ENCODE measurements around the gene IQGAP3.

The IQGAP3 gene

DNA sequence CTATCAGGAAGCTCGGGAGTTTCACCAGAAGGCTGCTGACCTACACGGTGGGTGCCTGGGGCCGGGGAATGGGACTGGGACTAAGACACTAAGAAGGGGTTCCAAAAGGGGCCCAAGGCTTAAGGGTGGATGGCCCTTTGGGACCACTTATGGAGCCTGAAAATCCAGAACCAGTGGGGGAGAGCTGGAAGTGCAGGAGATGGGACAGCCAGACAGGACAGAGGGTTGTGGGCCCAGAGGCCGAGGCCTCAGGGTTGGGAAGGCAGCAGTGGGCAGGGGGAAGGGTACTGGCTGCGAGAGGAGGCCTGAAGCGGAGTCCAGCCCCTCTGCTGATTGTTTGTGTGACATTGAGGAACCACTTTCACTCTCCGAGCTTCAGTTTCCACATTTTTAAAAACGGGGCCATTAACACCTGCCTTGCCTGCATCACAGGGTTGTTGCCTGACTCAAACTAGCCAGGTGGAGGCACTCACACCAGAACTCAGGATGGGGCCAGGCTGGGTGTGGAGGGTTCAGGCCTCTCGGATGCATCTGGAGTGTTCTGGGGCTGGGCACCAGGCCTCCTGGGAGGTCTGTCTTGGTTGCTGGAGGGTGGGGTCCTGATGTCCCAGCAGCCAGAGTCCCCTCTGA, 10.1 kb upstream of the IQGAP3 start:
- ChIA-PET POLR2A (interaction anchor here (0.6 kb wide), 1 partner anchor 10 kb away, joined by 4 read pairs; no protein-coding TSS in a partner anchor), CTCF (interaction anchor here (0.9 to 4.5 kb wide), 13 partner anchors 8 to 197 kb away, joined by 3 to 31 read pairs (median 4); partner anchors contain the start of gene IQGAP3)
- TF ChIP-seq, protein P1, sequence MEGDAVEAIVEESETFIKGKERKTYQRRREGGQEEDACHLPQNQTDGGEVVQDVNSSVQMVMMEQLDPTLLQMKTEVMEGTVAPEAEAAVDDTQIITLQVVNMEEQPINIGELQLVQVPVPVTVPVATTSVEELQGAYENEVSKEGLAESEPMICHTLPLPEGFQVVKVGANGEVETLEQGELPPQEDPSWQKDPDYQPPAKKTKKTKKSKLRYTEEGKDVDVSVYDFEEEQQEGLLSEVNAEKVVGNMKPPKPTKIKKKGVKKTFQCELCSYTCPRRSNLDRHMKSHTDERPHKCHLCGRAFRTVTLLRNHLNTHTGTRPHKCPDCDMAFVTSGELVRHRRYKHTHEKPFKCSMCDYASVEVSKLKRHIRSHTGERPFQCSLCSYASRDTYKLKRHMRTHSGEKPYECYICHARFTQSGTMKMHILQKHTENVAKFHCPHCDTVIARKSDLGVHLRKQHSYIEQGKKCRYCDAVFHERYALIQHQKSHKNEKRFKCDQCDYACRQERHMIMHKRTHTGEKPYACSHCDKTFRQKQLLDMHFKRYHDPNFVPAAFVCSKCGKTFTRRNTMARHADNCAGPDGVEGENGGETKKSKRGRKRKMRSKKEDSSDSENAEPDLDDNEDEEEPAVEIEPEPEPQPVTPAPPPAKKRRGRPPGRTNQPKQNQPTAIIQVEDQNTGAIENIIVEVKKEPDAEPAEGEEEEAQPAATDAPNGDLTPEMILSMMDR (IDR thresholded peaks at IDR 0.05; ENCODE audit: insufficient read depth, low read length, missing control alignments) = no peak
- no peak overlapping the region for H3K4me3 ChIP-seq (ENCODE audit: low read depth, low read length)
- DNase-seq (ENCODE audit: low read depth, low spot score) = no peak

DNA sequence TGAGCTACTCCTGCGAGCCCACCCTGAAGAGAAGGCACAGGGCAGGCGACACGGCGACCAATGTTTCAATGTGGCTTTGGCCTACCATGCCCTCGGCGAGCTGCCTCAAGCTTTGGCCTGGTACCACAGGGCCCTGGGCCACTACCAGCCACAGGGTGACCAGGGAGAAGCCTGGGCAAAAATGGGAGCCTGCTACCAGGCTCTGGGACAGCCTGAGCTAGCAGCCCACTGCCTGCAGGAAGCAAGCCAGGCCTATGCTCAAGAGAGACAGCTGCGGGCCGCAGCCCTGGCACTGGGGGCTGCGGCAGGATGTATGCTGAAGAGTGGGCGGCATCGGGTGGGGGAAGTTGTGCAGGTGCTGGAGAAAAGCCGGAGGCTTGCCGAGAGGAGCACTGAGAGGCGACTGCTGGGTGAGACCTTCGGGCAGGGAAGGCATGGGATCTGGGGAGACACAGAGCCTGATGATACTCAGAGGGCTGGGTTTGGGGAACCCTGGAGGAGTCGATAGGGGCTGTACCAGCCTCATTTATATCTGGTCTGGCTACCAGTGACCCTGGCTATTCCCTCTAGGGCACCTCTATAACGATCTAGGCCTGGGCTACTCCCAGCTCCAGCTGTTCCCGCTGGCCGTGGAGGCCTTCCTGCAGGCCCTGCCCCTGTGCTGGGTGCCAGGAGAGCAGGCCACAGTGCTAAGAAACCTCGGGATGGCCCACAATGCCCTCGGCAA, 9.5 kb upstream of the IQGAP3 start:
- TF ChIP-seq, protein P1 (IDR thresholded peaks at IDR 0.05; ENCODE audit: insufficient read depth, low read length, missing control alignments) = no peak
- DNase-seq (ENCODE audit: low read depth, low spot score) = no peak
- H3K4me3 ChIP-seq (ENCODE audit: low read depth, low read length) = no peak overlapping the region
- ChIA-PET POLR2A (interaction anchor here (0.6 kb wide), 1 partner anchor 11 kb away, joined by 4 read pairs; no protein-coding TSS in a partner anchor), CTCF (interaction anchor here (0.9 to 4.5 kb wide), 16 partner anchors 9 to 196 kb away, joined by 3 to 31 read pairs (median 5); partner anchors contain the start of gene IQGAP3)

DNA sequence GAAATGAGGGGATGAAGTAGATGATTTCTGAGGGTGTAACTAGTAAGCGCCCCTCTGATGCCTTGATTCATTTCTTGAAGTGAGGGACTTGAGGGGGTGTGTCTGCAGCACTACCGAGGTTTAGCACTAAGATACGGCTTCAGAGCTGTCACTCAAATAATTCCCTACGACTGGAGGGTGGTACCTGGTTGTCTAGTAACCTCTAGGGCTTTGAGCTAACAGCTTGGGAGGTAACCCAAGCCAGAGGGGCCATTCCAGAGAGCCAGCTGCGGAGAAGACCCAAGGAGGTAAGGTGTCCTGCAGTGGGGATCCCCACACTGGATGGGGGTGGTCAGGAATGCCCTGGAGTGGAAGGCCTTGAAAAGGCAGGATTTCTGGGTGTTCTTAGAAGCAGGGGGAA, 7.1 kb upstream of the IQGAP3 start, which contains the start of gene TTC24:
Gene TTC24 (plus strand): TSS at position 252 of the 400 bp plus-strand sequence. CDS start 1,642 bp downstream, outside the sequence.
- TF ChIP-seq, protein P1 (IDR thresholded peaks at IDR 0.05; ENCODE audit: insufficient read depth, low read length, missing control alignments) = no peak
- no peak within 1 kb of the TSS for H3K4me3 ChIP-seq (ENCODE audit: low read depth, low read length)
- POLR2A ChIA-PET = no interaction called here
- DNase-seq (ENCODE audit: low read depth, low spot score) = no peak
- CTCF ChIA-PET = interaction anchor here (0.6 to 4.5 kb wide), 8 partner anchors 9 to 80 kb away, joined by 3 to 31 read pairs (median 8); partner anchors contain the start of gene IQGAP3

DNA sequence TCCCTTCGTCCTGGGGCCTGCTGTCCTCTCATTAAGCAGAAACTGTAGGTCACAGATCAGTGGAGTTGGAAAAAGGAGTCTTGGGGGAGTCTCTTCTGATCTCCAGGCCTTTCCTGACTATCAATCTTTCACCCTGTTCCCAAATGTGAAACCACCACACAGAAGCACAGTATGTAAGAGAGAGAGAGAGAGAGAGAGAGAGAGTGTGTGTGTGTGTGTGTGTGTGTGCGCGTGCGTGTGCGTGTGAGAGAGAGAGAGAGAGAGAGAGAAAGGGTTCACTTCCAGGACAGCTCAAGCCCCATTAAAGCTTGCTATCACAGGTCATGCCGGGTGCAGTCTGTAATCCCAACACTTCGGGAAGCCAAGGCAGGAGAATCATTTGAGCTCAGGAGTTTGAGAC, 5.7 kb upstream of the IQGAP3 start:
- DNase-seq (ENCODE audit: low read depth, low spot score) = no peak
- CTCF ChIA-PET = interaction anchor here (0.9 to 3.1 kb wide), 5 partner anchors 10 to 81 kb away, joined by 3 to 12 read pairs (median 4); no protein-coding TSS in a partner anchor
- TF ChIP-seq, protein P1 (IDR thresholded peaks at IDR 0.05; ENCODE audit: insufficient read depth, low read length, missing control alignments) = no peak
- no peak overlapping the region for H3K4me3 ChIP-seq (ENCODE audit: low read depth, low read length)
- POLR2A ChIA-PET = no interaction called here

DNA sequence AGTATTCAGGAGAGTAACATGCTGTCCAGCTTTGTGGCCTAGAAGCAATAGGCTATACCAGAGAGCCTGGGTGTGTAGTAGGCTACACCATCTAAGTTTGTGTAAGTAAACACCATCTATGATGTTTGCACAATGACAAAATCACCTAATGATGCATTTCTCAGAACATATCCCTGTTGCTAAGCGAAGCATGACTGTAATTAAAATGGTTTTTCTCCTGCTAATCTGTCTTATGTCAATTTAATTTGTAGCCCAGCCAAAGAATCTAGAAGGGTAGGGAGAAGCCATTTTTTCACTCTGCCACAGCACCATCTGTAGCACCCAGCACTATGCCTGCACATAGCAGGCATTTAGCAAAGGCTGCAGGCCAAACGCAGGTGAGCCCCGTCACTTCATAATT, 5.2 kb upstream of the IQGAP3 start:
- POLR2A ChIA-PET = no interaction called here
- CTCF ChIA-PET = interaction anchor here (1.2 to 3.1 kb wide), 5 partner anchors 11 to 132 kb away, joined by 3 to 12 read pairs (median 3); no protein-coding TSS in a partner anchor
- TF ChIP-seq, protein P1 (IDR thresholded peaks at IDR 0.05; ENCODE audit: insufficient read depth, low read length, missing control alignments) = no peak
- DNase-seq (ENCODE audit: low read depth, low spot score) = no peak
- no peak overlapping the region for H3K4me3 ChIP-seq (ENCODE audit: low read depth, low read length)
